Vagina (tissue), 2 donors: ENCODE measurements around the gene DMBX1. TPM values are rescaled to one million over a fixed set of nuclear protein-coding genes. Genes with fewer than 3 reads are reported as not detected.

Source experiments
- DNase-seq, 2 donors: peaks; one replicate each; pipeline ENCODE4 v3.0.0-alpha.2; 2017; ENCODE audit errors: extremely low spot score in 2 of 2
- H3K27ac ChIP-seq: fragments of 200-600 bp; sonication (generic); one replicate; pipeline ENCODE4 v1.5.1; 2019
- H3K27me3 ChIP-seq: fragments of 200-600 bp; sonication (generic); one replicate; pipeline ENCODE4 v1.5.1; 2019
- H3K36me3 ChIP-seq, 2 donors: fragments of 200-600 bp; sonication (generic); one replicate each; pipeline ENCODE4 v1.5.1; 2017 to 2019
- H3K4me1 ChIP-seq: fragments of 200-600 bp; sonication (generic); one replicate; pipeline ENCODE4 v1.5.1; 2019
- H3K4me3 ChIP-seq, 2 donors: fragments of 200-600 bp; sonication (generic); 1 replicate in 1 of 2; 2 replicates in 1 of 2; pipeline ENCODE4 v1.5.1; 2016 to 2019
- H3K9me3 ChIP-seq: fragments of 200-600 bp; sonication (generic); one replicate; pipeline ENCODE4 v1.5.1; 2019
- POLR2A ChIP-seq, 2 donors: fragments of 450-650 bp; IDR thresholded peaks; one replicate each; pipeline ENCODE4 v1.6.1; 2017; ENCODE audit warnings: antibody characterized with exemption in 2 of 2, mild to moderate bottlenecking in 2 of 2, moderate library complexity in 2 of 2
- POLR2AphosphoS5 ChIP-seq, 2 donors: sonication (generic); formaldehyde crosslinking; IDR thresholded peaks; one replicate each; pipeline ENCODE4 v1.9.0; 2017; ENCODE audit warnings: antibody characterized with exemption in 2 of 2, mild to moderate bottlenecking in 2 of 2, low read depth in 1 of 2; ENCODE audit not compliant: insufficient read depth in 1 of 2
- intact Hi-C: fragments of 100-400 bp; cut with DNase I; formaldehyde crosslinking; loops from one replicate; pipeline ENCODE4 v1.15.1; 2023
- total RNA-seq: library from RNA; depleted of rRNA; stranded (reverse); fragments of >200 nt; gene quantifications from one replicate; pipeline ENCODE4 v1.2.3, GENCODE V29; 2016
- TF ChIP-seq, protein P1 (sequence below), 3 experiments: fragments of 450-650 bp in 2 of 3; fragments of 200-600 bp in 1 of 3; sonication (generic) in 1 of 3; IDR thresholded peaks; one replicate each; pipeline ENCODE4 v1.5.1; 2017 to 2019; ENCODE audit warnings: antibody characterized with exemption in 3 of 3, mild to moderate bottlenecking in 2 of 3, moderate library complexity in 2 of 3

Gene DMBX1
- total RNA-seq, 1 donor from 2014 or later, result 0.25 TPM

DNA sequence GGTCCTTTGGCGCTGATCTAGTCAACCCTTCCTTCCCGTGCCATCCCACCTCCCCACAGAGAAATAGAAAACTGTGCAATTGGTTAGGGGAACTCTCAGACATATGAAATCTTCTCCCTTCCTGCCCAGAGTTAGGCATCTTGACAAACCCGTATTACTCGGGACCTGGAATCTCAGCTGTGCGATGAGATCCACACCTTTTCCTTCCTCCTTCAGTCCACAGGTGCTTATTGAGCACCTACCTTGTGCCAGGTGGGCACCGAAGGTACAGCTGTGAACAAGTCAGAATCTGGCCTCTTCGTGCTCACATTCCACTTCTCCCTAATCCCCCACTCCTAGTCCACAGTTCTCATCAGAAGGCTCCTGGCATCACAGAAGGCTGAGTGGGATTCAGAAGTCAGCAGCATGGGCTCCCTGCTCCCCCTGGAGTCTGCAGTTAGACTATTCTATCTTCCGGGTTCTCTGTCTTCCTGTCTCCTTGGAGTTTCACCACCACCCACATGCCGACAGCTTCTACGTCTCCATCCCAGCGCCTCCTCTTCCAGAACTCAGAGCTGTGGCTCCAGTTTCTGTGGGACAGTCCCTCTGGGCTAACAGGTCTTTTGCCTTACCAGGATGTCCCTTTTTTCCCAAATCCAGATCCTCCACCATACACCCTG is 38.8 kb downstream of the DMBX1 start:
- H3K36me3 ChIP-seq, result no peaks in the 10 kb centered on the region
- no peaks in the 10 kb centered on the region for H3K9me3 ChIP-seq
- intact Hi-C loops, result loop anchor here (5.0 kb wide), 2 partner anchors 81 to 121 kb away; no protein-coding TSS in a partner anchor
- TF ChIP-seq, protein P1, sequence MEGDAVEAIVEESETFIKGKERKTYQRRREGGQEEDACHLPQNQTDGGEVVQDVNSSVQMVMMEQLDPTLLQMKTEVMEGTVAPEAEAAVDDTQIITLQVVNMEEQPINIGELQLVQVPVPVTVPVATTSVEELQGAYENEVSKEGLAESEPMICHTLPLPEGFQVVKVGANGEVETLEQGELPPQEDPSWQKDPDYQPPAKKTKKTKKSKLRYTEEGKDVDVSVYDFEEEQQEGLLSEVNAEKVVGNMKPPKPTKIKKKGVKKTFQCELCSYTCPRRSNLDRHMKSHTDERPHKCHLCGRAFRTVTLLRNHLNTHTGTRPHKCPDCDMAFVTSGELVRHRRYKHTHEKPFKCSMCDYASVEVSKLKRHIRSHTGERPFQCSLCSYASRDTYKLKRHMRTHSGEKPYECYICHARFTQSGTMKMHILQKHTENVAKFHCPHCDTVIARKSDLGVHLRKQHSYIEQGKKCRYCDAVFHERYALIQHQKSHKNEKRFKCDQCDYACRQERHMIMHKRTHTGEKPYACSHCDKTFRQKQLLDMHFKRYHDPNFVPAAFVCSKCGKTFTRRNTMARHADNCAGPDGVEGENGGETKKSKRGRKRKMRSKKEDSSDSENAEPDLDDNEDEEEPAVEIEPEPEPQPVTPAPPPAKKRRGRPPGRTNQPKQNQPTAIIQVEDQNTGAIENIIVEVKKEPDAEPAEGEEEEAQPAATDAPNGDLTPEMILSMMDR (IDR thresholded peaks at IDR 0.05), result peak in 1 of 3 experiments; percentile 1
- no peak for TF ChIP-seq POLR2A (IDR thresholded peaks at IDR 0.05)
- TF ChIP-seq POLR2AphosphoS5 (IDR thresholded peaks at IDR 0.05; ENCODE audit: insufficient read depth in 1 of 2, low read depth in 1 of 2), result no peak
- DNase-seq, result no peak
- peaks cover 4% of the 10 kb centered on the region for H3K4me1 ChIP-seq
- no peak overlapping the region for H3K4me3 ChIP-seq
- H3K27me3 ChIP-seq, result no peaks in the 10 kb centered on the region
- no peak overlapping the region for H3K27ac ChIP-seq

DNA sequence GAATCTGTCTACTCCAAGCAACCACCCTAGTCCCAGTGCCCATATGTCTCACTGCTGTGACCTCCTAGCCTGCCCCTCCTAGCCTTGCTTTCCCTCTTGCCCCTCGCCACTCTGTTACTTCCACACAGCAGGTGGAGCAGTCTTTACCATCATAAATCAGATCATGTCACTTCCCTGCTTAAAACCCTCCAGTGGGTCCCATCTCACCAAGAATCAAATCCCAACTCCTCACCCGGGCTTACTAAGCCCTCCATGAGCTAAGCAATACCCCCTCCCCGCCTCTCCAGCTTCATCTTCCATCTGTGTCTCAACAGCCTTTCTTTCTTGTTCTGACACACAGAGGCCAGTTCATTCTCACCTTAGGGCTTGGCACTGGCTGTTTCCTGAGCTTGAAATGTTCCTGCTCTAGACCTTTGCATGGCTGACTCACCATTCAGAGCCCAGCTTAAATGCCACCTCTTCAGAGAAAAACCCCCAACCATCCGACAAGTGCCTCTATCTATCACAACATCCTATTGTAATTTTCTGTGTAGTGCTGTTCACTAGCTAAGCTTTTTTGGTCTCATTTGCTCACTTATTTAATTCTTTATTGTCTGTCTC is 39.5 kb downstream of the DMBX1 start:
- H3K4me3 ChIP-seq, result no peak overlapping the region
- H3K36me3 ChIP-seq, result no peaks in the 10 kb centered on the region
- peaks cover 4% of the 10 kb centered on the region for H3K4me1 ChIP-seq
- H3K9me3 ChIP-seq, result no peaks in the 10 kb centered on the region
- DNase-seq, result no peak
- no peak overlapping the region for H3K27ac ChIP-seq
- TF ChIP-seq, protein P1 (IDR thresholded peaks at IDR 0.05), result no peak
- TF ChIP-seq POLR2A (IDR thresholded peaks at IDR 0.05), result no peak
- no peak for TF ChIP-seq POLR2AphosphoS5 (IDR thresholded peaks at IDR 0.05; ENCODE audit: insufficient read depth in 1 of 2, low read depth in 1 of 2)
- H3K27me3 ChIP-seq, result no peaks in the 10 kb centered on the region
- intact Hi-C loops, result loop anchor here (5.0 kb wide), 2 partner anchors 82 to 122 kb away; no protein-coding TSS in a partner anchor

DNA sequence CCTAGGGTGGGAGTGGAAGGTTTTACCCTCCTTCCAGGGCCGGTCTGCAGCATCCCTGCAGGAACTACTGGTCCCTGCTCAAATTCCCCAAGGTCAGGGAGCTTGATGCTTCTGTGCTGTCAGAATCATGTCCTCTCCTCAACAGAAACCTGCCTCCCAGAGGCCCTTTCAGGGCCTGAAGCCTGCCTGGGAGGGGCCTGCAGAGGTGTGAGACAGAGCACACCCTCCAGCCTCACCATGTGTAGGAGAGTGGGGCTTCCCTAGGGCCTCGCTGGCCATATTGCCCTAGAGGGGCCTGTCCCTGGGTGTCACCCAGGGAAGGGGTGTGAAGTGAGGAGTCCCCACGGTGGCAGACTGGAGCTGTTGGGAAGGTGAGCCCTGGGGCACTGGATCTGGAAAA is 40.7 kb downstream of the DMBX1 start:
- H3K27ac ChIP-seq, result no peak overlapping the region
- peaks cover 4% of the 10 kb centered on the region for H3K4me1 ChIP-seq
- H3K4me3 ChIP-seq, result no peak overlapping the region
- H3K36me3 ChIP-seq, result no peaks in the 10 kb centered on the region
- no peaks in the 10 kb centered on the region for H3K9me3 ChIP-seq
- H3K27me3 ChIP-seq, result no peaks in the 10 kb centered on the region
- TF ChIP-seq, protein P1 (IDR thresholded peaks at IDR 0.05), result no peak
- TF ChIP-seq POLR2AphosphoS5 (IDR thresholded peaks at IDR 0.05; ENCODE audit: insufficient read depth in 1 of 2, low read depth in 1 of 2), result no peak
- DNase-seq, result no peak
- intact Hi-C loops, result no loop called here

DNA sequence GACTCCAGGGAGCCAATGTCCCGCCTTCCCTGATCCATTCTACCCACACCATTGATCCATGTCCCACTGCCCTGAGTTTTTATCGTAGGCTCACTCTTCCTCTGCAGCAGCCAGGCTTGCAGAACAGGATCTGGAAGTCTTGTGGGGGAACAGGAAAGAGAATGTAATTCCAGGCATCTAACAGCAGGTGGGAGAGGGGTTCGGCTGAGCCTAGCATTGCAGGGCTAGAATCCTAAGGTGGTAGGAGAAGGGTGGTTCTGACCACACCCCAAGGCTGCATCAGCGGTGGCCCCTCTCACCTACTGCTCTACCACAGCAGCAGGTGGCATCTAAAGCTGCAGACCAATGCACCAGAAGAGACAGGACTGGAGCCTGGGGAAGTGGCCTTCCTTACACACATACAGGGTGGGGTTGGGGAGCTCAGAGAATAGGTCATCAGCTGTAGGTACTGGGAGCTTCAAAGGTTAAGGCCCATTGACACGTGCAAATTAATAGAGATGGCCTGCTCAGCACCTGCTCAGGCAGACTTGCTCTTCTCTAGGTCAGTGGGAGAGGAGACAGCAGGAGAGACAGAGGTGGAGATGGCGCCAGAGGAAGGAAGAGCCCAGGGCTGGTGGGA is 41.3 kb downstream of the DMBX1 start:
- Histone ChIP-seq H3K27me3 (no peaks in the 10 kb centered on the region), H3K4me1 (peaks cover 4% of the 10 kb centered on the region), H3K4me3 (no peak overlapping the region), H3K9me3 (no peaks in the 10 kb centered on the region), H3K36me3 (no peaks in the 10 kb centered on the region), H3K27ac (no peak overlapping the region)
- intact Hi-C loops, result no loop called here
- TF ChIP-seq, protein P1 (IDR thresholded peaks at IDR 0.05), result no peak
- TF ChIP-seq POLR2A (IDR thresholded peaks at IDR 0.05) (no peak), POLR2AphosphoS5 (IDR thresholded peaks at IDR 0.05; ENCODE audit: insufficient read depth in 1 of 2, low read depth in 1 of 2) (no peak)
- DNase-seq, result no peak

DNA sequence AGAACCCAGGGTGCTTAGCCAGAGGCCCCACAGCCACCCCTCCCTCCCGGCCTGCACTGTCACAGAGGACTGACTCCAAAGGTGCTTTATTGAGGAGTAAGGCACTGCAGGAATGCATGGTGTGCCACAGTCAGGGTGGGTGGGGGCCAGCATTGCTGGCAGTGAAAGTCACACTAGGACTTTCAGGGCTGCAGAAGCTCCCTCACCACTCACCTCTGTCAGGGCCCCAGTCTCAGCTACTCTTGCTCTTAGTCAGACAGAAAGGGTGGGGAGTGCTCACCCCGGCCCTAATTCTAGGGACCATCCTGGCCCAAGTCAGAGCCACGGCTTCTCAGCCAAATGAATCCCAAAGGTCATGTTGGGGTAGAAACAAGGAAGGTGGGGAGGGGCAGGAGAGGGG is 42.5 kb downstream of the DMBX1 start:
- TF ChIP-seq, protein P1 (IDR thresholded peaks at IDR 0.05), result no peak
- TF ChIP-seq POLR2AphosphoS5 (IDR thresholded peaks at IDR 0.05; ENCODE audit: insufficient read depth in 1 of 2, low read depth in 1 of 2), result no peak
- no peak for TF ChIP-seq POLR2A (IDR thresholded peaks at IDR 0.05)

More for the DNA sequence above, 42.5 kb downstream of the DMBX1 start:
- H3K27me3 ChIP-seq, result no peaks in the 10 kb centered on the region
- DNase-seq, result no peak
- intact Hi-C loops, result no loop called here
- peaks cover 4% of the 10 kb centered on the region for H3K4me1 ChIP-seq
- H3K36me3 ChIP-seq, result no peaks in the 10 kb centered on the region
- no peaks in the 10 kb centered on the region for H3K9me3 ChIP-seq
- no peak overlapping the region for H3K27ac ChIP-seq
- no peak overlapping the region for H3K4me3 ChIP-seq
